AG04450 (cell line): Measurements from ENCODE around the gene RIMBP2. TPM values are rescaled to one million over a fixed set of nuclear protein-coding genes. Genes with fewer than 3 reads are reported as not detected.

ENCODE experiments used
- CTCF ChIA-PET: fragments of 300-600, 350-600 bp; formaldehyde crosslinking; extraction: SDS; loops from one replicate; lab custom pipeline; 2022; ENCODE audit warnings: antibody characterized with exemption, inconsistent platforms; lab: Charles Lee
- POLR2A ChIA-PET: fragments of 350-600 bp; formaldehyde crosslinking; extraction: SDS; loops from one replicate; lab custom pipeline; 2021; ENCODE audit warnings: antibody characterized with exemption, inconsistent platforms; lab: Yijun Ruan, JAX
- DNase-seq: peaks from one replicate; pipeline ENCODE4 v3.0.0-alpha.2; 2011; ENCODE audit warnings: low read depth, low spot score
- H3K27ac ChIP-seq: one replicate; pipeline ENCODE4 v1.5.1; 2012; ENCODE audit warnings: low read depth, low read length, control low read depth
- H3K27me3 ChIP-seq: one replicate; pipeline ENCODE4 v1.6.0; 2012; ENCODE audit warnings: low read length; ENCODE audit not compliant: control insufficient read depth, insufficient read depth
- H3K4me3 ChIP-seq: 2 replicates; pipeline ENCODE4 v1.5.1; 2011; ENCODE audit warnings: mild to moderate bottlenecking, low read depth, low read length, control low read depth
- H3K9me3 ChIP-seq: 2 replicates; pipeline ENCODE4 v1.5.1; 2012; ENCODE audit warnings: low read length; ENCODE audit not compliant: control insufficient read depth, insufficient read depth
- polyA plus RNA-seq: library from polyadenylated mRNA; depleted of rRNA; stranded (reverse); fragments of >200 nt; gene quantifications from 2 replicates; pipeline ENCODE4 v1.2.3, GENCODE V29; 2011
- TF ChIP-seq, protein P1 (sequence below): IDR thresholded peaks from 2 replicates; pipeline ENCODE4 v1.5.1; 2011; ENCODE audit warnings: low read depth, low read length, control low read depth, inconsistent platforms

Gene RIMBP2
- polyA plus RNA-seq, 1 experiment, result not detected

DNA sequence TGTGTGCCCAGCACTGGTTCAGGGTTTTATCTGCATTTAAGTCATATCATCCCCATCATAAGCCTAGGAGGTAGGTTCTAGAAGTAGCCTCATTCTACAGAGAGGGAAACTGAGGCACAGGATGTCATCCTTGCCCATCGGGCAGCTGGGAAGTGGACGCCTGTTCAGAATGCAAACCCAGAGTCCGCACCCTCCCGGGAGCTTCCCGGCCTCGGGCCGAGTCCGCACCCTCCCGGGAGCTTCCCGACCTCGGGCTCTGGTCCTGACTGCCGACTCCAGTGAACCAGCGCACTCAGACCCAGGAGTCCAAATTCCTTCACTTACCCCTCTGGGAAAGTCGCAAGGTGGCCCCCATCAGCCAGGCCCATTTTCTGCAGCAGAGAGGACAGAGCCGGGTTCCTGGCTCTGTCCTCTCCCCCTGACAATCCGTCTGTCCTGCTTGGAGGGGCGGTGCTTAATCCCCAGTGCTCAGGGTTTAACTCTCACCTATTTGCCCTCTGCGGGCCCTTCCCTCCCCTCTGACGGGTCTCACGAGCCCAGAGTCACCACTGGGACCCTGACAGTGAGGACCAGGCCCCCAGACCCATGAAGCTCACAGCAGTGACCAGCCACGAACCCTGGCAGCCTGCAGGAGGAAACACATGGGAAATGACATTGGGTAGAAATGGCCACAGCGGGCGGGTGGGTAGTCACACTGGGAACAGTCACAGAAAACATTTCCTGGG, 236.5 kb downstream of the RIMBP2 start:
- no peak overlapping the region for H3K27ac ChIP-seq
- no peaks in the 10 kb centered on the region for H3K27me3 ChIP-seq

DNA sequence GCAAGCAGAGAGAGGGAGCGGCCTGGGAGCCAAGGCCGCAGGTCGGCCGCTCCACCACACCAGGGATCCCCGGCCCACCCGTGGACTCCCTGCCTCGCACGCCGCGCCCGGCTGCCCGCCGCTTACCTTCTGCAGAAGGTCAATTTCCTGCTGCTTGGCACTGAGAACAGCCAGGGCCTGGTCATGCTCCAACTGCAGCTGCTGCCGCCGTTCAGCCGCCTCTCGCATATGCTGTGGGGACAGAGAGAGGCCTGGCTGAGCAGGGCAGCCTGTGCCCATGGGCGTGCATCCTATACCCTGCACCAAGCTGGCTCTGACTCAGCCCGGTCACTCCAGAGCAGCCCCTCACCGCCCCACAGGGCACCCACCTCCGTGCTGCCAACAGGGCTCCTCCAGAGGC, 237.3 kb downstream of the RIMBP2 start:
- TF ChIP-seq, protein P1, sequence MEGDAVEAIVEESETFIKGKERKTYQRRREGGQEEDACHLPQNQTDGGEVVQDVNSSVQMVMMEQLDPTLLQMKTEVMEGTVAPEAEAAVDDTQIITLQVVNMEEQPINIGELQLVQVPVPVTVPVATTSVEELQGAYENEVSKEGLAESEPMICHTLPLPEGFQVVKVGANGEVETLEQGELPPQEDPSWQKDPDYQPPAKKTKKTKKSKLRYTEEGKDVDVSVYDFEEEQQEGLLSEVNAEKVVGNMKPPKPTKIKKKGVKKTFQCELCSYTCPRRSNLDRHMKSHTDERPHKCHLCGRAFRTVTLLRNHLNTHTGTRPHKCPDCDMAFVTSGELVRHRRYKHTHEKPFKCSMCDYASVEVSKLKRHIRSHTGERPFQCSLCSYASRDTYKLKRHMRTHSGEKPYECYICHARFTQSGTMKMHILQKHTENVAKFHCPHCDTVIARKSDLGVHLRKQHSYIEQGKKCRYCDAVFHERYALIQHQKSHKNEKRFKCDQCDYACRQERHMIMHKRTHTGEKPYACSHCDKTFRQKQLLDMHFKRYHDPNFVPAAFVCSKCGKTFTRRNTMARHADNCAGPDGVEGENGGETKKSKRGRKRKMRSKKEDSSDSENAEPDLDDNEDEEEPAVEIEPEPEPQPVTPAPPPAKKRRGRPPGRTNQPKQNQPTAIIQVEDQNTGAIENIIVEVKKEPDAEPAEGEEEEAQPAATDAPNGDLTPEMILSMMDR, result no peak
- ChIA-PET CTCF (no interaction called here), POLR2A (no interaction called here)
- Histone ChIP-seq H3K4me3 (no peak overlapping the region), H3K27ac (no peak overlapping the region), H3K9me3 (peaks cover 92% of the 10 kb centered on the region), H3K27me3 (no peaks in the 10 kb centered on the region)
- DNase-seq, result no peak

More for the DNA sequence above, 236.5 kb downstream of the RIMBP2 start:
- no peak overlapping the region for H3K4me3 ChIP-seq
- H3K9me3 ChIP-seq, result peaks cover 93% of the 10 kb centered on the region
- POLR2A ChIA-PET, result no interaction called here
- TF ChIP-seq, protein P1, result no peak
- DNase-seq, result no peak
- CTCF ChIA-PET, result no interaction called here

DNA sequence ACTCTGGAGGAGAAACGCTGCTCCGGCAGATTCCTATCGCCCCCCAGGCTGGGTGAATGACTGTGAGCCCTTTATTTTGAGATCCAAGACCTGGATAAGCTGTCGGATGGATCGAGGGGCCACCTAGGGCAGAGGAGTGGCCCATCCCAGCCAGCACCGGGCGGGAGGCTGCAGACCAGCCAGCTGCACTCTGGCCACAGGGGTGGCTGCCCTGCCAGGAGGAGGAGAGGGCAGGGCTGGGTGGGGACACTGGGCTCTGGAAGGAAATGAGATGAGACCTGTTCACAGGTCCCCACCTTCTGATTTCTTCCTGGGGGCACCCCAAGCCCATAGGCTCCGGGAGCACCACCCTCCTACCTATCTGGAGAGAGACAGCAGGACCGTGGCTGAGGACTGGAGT, 238.4 kb downstream of the RIMBP2 start:
- H3K27me3 ChIP-seq, result no peaks in the 10 kb centered on the region
- TF ChIP-seq, protein P1, result no peak
- H3K27ac ChIP-seq, result no peak overlapping the region
- POLR2A ChIA-PET, result no interaction called here
- DNase-seq, result no peak
- CTCF ChIA-PET, result no interaction called here
- H3K4me3 ChIP-seq, result no peak overlapping the region
- peaks cover 94% of the 10 kb centered on the region for H3K9me3 ChIP-seq

DNA sequence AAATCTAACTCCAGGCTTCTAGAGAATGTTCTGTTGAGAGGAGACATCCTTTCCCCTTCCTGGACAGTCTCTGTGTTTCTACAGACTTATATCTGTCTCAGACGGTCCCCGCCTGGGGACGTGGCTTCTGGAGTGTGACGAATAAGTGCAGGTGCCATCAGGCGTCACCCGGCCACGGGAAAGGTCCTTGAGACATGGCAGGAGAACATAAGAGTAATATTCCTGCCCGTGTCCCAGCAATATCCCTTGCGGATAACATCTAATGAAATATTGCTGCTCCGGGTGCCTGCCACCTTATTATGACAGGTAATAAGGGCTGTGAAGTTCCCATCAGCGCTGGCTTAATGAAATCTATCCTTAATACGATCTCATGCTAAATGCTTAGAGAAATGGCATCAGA, 238.8 kb downstream of the RIMBP2 start:
- Histone ChIP-seq H3K4me3 (no peak overlapping the region), H3K27me3 (no peaks in the 10 kb centered on the region), H3K27ac (no peak overlapping the region), H3K9me3 (peaks cover 90% of the 10 kb centered on the region)
- DNase-seq, result no peak
- TF ChIP-seq, protein P1, result no peak
- ChIA-PET POLR2A (no interaction called here), CTCF (no interaction called here)

DNA sequence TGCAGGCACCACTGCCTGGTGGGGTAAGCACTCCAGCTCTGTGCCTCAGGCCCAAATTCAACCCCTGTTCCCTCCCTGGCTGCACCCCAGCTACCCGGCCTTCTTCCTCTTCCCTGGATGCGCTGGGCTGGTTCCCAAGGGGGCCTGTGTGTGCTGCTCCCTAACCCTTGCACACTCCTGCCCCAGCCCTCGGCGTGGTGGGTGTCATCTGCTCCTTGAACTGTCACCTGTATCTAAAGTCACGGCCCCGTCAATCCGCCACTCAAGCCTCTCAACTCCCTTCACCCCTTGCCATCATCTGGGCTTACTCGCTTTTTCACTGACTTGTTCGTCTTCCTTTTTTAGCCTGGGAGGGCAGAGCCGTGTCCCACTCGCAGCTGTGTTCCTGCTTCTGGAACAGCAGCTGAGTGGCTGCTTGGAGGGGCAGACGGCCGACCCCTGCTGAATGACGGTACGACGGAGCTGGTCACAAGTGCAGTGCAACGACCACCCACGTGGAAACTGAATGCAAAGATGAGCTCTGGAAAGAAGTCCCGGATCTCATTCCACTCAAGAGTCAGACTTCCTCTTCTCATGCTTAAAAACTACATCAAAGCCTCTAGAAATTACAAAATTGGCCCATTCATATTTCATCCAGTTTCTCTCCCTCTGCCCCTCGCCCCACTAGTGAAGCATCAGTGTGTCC, 239.5 kb downstream of the RIMBP2 start:
- Histone ChIP-seq H3K27me3 (no peaks in the 10 kb centered on the region), H3K27ac (no peak overlapping the region), H3K9me3 (peaks cover 87% of the 10 kb centered on the region), H3K4me3 (no peak overlapping the region)
- CTCF ChIA-PET, result no interaction called here
- DNase-seq, result no peak
- POLR2A ChIA-PET, result no interaction called here
- TF ChIP-seq, protein P1, result no peak
